Stimulated activated CD8-positive, alpha-beta memory T cell treated with anti-CD3 and anti-CD28 coated beads, Interleukin-4, amount 100 ng/mL, for 4 hours (primary cell): ENCODE measurements around the gene COMMD1.
"Not testable (repeated sequence)": the region's sequence is repeated elsewhere in the genome, so short reads cannot be mapped to it uniquely, and the experiment has no call there.

Experiments used
- DNase-seq, 2 donors: peaks; one replicate each; pipeline ENCODE4 v3.0.0-alpha.2; 2020; ENCODE audit warnings: low read depth in 2 of 2, low spot score in 1 of 2

The COMMD1 gene

GRCh38 chr2:61962095-61962984 is 56.9 kb downstream of the COMMD1 start:
- DNase-seq, result no peak

- DNase-seq, result no peak
These were observed 60.7 kb downstream of the COMMD1 start for GRCh38 chr2:61966087-61966727.

GRCh38 chr2:61967262-61967661 is 61.8 kb downstream of the COMMD1 start:
- DNase-seq, result no peak

DNA sequence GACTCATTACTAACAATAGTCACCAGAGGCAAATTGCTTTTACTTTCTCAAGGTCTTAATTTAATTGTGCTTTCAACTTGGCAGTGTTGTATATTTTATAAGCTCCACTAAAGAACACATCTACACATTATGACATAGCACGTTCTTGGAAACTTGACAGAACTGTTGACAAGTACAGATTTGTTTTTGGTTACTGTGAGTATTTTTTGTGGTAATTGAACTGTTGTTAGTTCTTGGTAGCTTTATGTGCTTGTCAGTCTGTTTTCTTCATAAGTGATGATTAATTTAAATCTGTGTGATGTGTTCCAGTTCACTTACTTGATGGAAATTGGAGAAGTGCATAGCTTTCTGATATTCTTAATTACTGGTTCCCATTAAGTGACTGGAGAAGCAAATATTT is 63.9 kb downstream of the COMMD1 start:
- DNase-seq, result no peak

DNA sequence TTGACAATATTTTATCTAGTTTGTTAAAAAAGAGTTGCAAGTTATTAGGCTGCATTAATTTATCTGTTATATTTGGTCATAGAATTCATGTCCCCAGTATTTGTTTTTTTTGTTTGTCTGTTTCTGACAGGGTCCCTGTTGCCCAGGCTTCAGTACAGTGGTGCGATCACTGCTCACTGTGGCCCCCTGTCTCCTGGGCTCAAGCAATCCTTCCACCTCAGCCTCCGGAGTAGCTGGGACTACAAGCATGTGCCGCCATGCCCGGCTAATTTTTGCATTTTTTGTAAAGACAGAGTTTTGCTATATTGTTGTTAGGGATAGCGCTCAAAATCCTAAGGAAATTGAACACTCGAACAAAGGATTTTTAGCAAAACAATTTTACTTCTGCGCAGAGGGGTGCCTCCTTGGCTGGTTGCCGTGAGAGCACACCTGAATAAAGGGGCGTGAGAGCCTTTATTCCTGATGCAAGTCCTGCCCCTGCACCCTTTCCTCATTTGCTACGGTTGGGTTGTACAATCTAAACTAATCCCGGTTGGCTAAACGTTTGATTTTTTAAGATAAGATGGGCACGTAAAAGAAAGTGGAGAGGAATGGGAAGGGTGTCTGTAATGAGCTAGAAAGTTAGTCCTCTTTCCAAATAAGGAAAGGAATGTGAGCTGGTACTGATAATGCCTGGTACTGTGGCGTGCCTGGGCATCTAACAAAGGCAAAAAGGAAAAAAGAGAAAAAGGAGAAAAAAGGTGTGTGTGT is 65.5 kb downstream of the COMMD1 start:
- no peak for DNase-seq

DNA sequence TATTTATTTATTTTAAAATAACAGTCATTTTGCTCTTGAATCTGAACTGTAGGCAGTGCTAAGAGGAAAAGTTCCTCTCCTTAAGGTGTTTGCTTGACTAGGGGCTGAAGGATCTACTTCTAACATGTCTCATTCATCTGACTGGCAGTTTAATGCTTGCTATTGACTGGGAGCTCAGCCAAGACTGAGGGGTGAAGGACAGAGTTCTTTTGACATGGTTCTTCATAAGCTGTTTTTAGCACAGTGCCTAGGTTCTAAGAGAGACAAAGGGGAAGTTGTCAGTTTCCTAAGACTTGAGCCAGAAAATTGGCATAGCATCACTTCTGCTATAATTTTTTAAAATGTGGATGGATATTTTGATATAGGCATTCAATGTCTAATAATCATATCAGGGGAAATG is 73.0 kb downstream of the COMMD1 start:
- no peak for DNase-seq

DNA sequence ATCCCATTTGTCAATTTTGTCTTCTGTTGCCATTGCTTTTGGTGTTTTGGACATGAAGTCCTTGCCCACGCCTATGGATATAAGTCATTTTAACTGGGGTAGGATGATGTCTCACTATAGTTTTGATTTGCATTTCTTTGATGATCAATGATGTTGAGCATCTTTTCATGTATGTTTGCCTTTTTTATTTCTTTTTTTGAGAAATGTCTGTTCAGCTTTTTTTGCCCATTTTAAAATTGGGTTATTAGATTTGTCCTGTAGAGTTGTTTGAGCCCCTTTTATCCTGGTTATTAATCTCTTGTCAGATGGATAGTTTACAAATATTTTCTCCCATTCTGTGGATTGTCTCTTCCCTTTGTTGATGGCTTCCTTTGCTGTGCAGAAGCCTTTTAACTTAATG is 75.3 kb downstream of the COMMD1 start:
- DNase-seq, result no peak

GRCh38 chr2:61984682-61985081 is 79.2 kb downstream of the COMMD1 start:
- DNase-seq, result no peak

GRCh38 chr2:61988462-61989366 is 83.2 kb downstream of the COMMD1 start:
- DNase-seq, result no peak

DNA sequence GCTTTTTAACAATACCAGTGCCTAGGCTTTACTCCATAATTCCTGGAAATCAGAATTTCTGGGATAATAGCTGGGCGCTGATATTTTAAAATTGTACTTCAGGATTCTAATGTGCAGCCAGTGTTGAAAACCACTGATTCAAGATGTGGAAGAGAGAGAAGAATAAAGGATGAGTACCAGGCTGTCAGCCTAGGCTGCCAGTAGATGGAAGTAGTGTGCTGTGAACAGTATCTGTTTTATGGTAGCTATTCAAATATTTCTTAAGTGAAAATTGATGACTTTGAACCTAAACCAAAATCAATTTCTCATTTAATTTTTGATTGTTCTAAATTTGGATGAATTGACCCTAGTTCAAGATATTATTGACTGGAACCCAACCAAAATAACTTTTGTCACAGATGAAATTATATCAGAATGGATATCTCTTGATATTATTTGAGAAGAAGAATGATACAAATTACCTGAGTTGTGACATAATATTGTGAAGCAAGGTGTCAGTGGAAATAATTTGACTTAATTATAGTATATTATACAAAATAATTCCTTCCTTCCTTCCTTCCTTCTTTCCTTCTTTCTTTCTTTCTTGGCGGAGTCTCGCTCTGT is 88.0 kb downstream of the COMMD1 start:
- DNase-seq, result no peak

GRCh38 chr2:61994531-61994930 is 89.1 kb downstream of the COMMD1 start:
- no peak for DNase-seq

DNA sequence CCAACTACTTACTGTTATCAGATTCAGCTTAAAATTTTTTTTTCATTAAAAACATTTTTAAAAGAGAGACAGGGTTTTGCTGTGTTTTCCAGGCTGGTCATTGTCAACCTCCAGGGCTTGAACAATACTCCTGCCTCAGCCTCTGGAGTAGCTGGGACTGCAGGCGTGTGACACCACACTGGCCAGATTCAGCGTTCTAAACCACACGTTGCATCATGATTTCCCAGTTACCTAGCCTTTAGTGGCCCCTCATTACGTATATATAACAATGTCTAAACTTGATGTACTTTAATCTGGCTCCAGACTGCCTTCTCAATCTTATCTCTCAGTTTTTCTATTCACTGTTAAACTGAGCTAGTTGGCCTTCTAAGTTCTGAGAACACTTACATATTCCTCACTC is 89.6 kb downstream of the COMMD1 start:
- DNase-seq, result no peak

GRCh38 chr2:61995515-61995914 is 90.0 kb downstream of the COMMD1 start:
- no peak for DNase-seq

DNA sequence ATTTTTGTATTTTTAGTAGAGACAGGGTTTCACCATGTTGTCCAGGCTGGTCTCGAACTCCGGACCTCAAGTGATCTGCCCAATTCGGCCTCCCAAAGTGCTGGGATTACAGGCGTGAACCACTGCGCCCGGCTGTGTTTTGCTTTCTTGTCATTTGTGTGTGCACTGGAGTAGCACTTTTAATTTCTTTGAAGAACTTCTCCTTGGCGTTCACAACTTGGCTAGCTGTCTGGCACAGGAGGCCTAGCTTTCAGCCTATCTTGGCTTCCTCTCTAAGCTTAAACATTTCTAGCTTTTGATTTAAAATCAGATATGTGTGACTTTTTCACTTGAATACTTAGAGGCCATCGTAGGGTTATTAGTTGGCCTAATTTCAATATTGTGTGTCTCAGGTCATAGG is 93.0 kb downstream of the COMMD1 start:
- no peak for DNase-seq

GRCh38 chr2:62000538-62000937 is 95.1 kb downstream of the COMMD1 start:
- no peak for DNase-seq

DNA sequence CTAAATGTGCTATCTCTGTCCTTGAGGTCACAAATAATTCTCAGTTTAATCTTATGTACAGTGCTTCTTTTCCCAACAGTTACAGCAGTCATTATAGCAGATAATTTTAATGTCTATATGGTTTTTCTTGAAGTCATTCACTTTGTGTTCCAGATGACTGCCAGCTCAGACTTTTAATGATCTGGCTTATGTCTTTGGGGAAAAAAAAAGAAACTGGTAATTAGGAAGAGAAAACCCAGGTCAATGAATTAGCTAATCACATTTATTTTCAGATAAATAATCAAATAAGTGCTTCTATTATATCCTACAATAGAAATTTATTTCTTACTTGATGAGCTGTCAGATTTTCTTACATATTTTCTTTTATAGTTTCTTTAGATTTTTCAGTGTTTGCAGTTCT is 96.0 kb downstream of the COMMD1 start:
- no peak for DNase-seq

DNA sequence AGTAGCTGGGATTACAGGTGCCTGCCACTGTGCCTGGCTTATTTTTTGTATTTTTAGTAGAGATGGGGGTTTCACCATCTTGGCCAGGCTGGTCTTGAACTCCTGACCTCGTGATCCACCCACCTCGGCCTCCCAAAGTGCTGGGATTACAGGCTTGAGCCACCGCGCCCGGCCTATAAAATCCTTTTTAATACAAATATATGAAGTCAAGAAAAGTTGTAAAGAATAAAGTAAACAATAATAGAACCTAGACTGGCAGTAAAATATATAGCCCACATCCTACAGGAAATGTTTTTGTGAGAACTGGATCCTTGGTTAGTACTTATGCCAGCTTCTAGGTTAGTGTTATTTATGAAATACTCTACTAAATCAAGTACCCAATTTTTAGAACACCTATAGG is 99.0 kb downstream of the COMMD1 start:
- not testable (repeated sequence) for DNase-seq

DNA sequence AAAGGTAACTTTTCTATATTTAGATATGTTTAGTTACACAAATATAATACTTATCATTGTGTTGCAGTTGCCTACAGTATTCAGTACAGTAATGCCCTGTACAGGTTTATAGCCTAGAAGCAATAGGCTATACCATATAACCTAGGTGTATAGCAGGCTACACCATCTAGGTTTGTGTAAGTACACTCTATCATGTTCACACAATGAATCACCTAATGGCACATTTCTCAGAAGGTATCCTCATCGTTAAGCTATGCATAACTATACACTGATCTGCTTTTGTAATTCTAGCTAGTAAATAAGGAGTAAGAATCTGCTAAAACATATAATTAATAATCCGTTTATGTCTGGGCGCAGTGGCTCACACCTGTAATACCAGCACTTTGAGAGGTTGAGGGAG is 102.1 kb downstream of the COMMD1 start:
- DNase-seq, result no peak

DNA sequence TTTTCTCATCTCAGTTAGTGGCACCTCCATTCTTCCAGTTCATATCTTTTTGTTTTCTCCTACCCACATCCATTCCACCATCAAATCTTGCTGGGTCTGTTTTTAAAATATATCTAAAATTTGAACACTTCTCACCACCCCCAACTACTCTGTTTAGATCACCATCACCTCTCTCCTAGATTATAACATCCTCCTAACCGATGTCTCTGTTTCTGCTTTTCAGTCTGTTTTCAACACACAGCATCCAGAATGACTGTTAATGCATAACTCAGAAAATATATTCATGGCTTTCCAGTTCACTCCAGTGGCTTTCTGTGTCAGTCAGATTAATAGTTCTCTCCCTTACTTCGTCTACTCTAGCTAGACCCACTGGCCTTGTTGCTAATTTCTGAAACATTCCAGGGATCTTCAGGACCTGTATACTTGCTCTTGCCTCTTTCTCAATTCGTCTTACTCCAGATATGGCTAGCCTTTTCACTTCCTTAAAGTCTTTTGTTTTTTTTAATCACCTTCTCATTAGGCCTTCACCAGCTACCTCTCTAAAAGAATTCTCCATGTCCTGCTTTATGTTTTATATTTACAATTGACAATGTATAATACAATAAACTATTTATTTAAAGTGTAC is 105.3 kb downstream of the COMMD1 start:
- no peak for DNase-seq

DNA sequence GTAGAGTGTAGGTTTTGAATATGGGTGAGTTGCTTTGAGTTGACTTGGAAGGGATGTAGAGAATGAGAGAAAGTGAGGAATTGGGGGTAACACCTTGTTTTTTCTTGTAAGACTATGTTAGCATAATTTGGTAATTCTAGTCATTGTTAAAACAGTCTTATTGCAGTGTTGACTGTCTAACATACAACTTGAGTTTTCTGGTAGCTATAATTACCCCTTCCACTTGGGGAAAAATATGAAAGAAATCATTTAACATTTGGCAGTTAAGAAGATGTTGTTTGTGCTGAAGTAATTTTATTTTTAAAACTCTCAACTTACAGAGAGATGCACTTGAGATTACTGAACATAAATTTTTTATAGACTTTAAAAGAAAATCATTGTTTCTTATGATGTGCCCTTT is 108.2 kb downstream of the COMMD1 start:
- DNase-seq, result no peak
